Calu3 (cell line): ENCODE results near the gene ALG6. TPM values are rescaled to one million over a fixed set of nuclear protein-coding genes. Genes with fewer than 3 reads are reported as not detected.

ENCODE experiments used
- BruUV-seq: library from RNA; stranded (reverse); fragments of 400-500 nt; replicated peaks from 2 replicates; lab custom pipeline; 2021; lab: Mats Ljungman, UMichigan
- CTCF ChIA-PET: fragments of 300-600 bp; sonication (Branson Sonifier 250); formaldehyde crosslinking; loops from one replicate; lab custom pipeline; 2022; ENCODE audit warnings: antibody characterized with exemption; lab: Charles Lee
- DNase-seq: peaks from one replicate; pipeline ENCODE4 v3.0.0; 2022
- H3K27ac Mint-ChIP-seq: one replicate; pipeline ENCODE4 v1.8.0; 2022; ENCODE audit warnings: mixed read lengths; ENCODE audit not compliant: unreplicated experiment
- H3K27me3 Mint-ChIP-seq: one replicate; pipeline ENCODE4 v1.8.0; 2022; ENCODE audit warnings: mixed read lengths; ENCODE audit not compliant: unreplicated experiment
- H3K36me3 Mint-ChIP-seq: one replicate; pipeline ENCODE4 v1.8.0; 2022; ENCODE audit warnings: mild to moderate bottlenecking, moderate library complexity, mixed read lengths; ENCODE audit not compliant: insufficient read depth, unreplicated experiment
- H3K4me1 Mint-ChIP-seq: one replicate; pipeline ENCODE4 v1.8.0; 2022; ENCODE audit warnings: mild to moderate bottlenecking, low read depth, mixed read lengths; ENCODE audit not compliant: unreplicated experiment
- H3K4me3 Mint-ChIP-seq: one replicate; pipeline ENCODE4 v1.8.0; 2022; ENCODE audit warnings: mild to moderate bottlenecking, low read depth, moderate library complexity, mixed read lengths; ENCODE audit not compliant: unreplicated experiment
- H3K9me3 Mint-ChIP-seq: one replicate; pipeline ENCODE4 v1.8.0; 2022; ENCODE audit warnings: low read depth, mixed read lengths; ENCODE audit not compliant: unreplicated experiment
- CTCF ChIP-seq: fragments of 200-600 bp; IDR thresholded peaks from one replicate; pipeline ENCODE4 v1.8.0; 2022; ENCODE audit warnings: antibody characterized with exemption; ENCODE audit not compliant: unreplicated experiment
- intact Hi-C: fragments of 100-400 bp; cut with micrococcal nuclease; formaldehyde crosslinking; loops from one replicate; pipeline ENCODE4 v1.10.0; 2022; ENCODE audit not compliant: unreplicated experiment
- total RNA-seq: library from RNA; stranded (reverse); gene quantifications from 2 replicates; pipeline ENCODE4 v1.2.3, GENCODE V29; 2022

ALG6 gene
- total RNA-seq, 1 experiment from 2014 or later, result 24.0 TPM

DNA sequence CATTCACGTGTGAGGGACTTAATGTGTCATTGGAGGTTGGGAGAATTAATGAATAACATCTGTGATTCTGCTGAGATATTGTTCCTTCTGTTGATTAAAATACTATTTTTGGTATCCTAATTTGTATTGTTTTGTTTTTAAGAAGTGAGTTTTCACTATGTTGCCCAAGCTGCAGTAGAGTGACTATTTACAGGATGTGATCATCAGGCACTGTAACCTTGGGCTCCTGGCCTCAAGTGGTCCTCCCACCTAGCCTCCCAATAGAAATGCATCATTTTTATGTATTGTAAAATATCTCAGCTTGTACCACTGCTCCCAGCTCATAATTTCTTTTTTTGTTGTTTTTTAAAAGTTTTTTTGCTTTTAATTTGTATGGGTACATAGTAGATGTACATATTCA, 14.3 kb downstream of the ALG6 start:
- no TSS peak for BruUV-seq
- DNase-seq, result no peak
- H3K4me3 Mint-ChIP-seq, result no peak overlapping the region
- H3K27ac Mint-ChIP-seq, result no peak overlapping the region
- CTCF ChIA-PET, result no interaction called here
- H3K36me3 Mint-ChIP-seq, result no peaks in the 10 kb centered on the region
- TF ChIP-seq CTCF, result no peak
- peaks cover 11% of the 10 kb centered on the region for H3K4me1 Mint-ChIP-seq
- H3K27me3 Mint-ChIP-seq, result no peaks in the 10 kb centered on the region
- peaks cover 8% of the 10 kb centered on the region for H3K9me3 Mint-ChIP-seq
- intact Hi-C loops, result no loop called here

GRCh38 chr1:63401945-63402344, 34.5 kb downstream of the ALG6 start:
- Mint-ChIP-seq H3K27me3 (no peaks in the 10 kb centered on the region), H3K9me3 (no peaks in the 10 kb centered on the region), H3K4me3 (no peak overlapping the region), H3K4me1 (peaks cover 8% of the 10 kb centered on the region), H3K27ac (no peak overlapping the region), H3K36me3 (no peaks in the 10 kb centered on the region)
- BruUV-seq, result no TSS peak
- no peak for DNase-seq
- TF ChIP-seq CTCF, result no peak
- intact Hi-C loops, result no loop called here
- CTCF ChIA-PET, result no interaction called here

DNA sequence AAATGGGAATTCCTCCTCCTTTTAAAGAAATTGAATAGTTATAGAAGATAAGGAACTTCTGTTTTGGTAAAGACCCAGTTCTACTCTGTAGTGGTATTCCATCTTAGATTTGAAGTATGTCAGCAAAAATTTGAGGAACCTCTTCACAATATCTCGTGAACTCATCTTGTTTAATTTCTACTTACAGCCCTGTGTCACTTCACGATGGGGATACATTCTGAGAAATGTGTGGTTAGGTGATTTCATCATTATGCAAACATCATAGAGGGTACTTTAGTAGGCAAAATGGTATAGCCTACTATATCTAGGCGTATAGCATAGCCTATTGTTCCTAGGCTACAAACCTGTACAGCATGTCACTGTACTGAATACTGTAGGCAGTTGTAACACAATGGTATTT, 36.0 kb downstream of the ALG6 start:
- intact Hi-C loops, result no loop called here
- CTCF ChIA-PET, result no interaction called here
- H3K27me3 Mint-ChIP-seq, result no peaks in the 10 kb centered on the region
- no peaks in the 10 kb centered on the region for H3K9me3 Mint-ChIP-seq
- TF ChIP-seq CTCF, result no peak
- no peak for DNase-seq
- no peaks in the 10 kb centered on the region for H3K36me3 Mint-ChIP-seq
- H3K4me1 Mint-ChIP-seq, result peaks cover 8% of the 10 kb centered on the region
- H3K27ac Mint-ChIP-seq, result no peak overlapping the region
- no peak overlapping the region for H3K4me3 Mint-ChIP-seq
- no TSS peak for BruUV-seq

DNA sequence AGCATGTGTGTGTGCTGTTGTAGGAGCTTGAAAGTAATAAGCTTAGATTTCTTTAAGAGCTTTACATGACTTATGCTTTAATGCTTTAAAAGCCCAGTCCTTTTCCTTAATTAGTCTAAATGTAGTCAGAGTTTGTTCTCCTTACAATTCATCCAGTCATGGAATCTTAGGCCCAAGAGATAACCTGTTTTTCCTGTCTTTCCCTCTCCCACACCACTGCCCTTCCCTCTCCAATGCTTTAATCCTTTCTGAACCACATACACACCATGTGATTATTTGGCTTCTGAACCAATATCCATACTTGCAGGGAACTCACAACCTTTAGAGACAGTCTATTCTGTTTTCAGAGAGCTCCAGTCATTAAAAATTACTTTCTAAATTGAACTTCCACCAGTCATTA, 37.6 kb downstream of the ALG6 start:
- TF ChIP-seq CTCF, result no peak
- intact Hi-C loops, result no loop called here
- DNase-seq, result no peak
- CTCF ChIA-PET, result no interaction called here
- Mint-ChIP-seq H3K36me3 (no peaks in the 10 kb centered on the region), H3K9me3 (no peaks in the 10 kb centered on the region), H3K27me3 (no peaks in the 10 kb centered on the region), H3K4me3 (no peak overlapping the region), H3K4me1 (peaks cover 8% of the 10 kb centered on the region), H3K27ac (no peak overlapping the region)
- no TSS peak for BruUV-seq
